ENCODE data around the gene DICER1. TPM values are rescaled to one million over a fixed set of nuclear protein-coding genes. Genes with fewer than 3 reads are reported as not detected.
"Not testable (repeated sequence)": the region's sequence is repeated elsewhere in the genome, so short reads cannot be mapped to it uniquely, and the experiment has no call there.

Gene DICER1
- total and polyA plus RNA-seq, 3 donors from 2014 or later = 31.7 to 111 (median 88.1) TPM

DNA sequence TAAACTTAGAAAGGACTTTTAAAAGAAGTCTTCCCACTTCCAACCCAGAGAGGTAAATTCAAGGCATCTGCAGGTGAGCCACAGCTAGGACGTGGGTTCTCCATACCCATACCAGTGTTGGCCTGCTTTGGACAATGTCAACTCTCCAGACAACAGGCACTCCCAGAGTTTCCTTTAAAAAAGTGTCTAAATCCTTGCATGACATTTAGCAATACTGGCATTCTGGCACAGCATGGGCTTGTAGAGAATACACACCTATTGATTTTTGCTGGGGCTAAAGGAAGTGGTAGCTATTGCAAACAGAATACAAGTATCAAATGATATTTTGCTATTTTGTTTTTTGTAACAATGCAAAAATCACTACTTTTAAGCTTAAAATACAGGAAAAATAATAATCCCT lies 25.8 kb upstream of the DICER1 start:
- Histone ChIP-seq H3K27me3 (no peaks in the 10 kb centered on the region), H3K4me1 (peaks cover 23% of the 10 kb centered on the region), H3K4me3 (no peak overlapping the region), H3K9me3 (no peaks in the 10 kb centered on the region), H3K36me3 (ENCODE audit: low read depth, missing control alignments) (no peaks in the 10 kb centered on the region), H3K27ac (peak overlapping the region in 1 of 2 donors; percentile 79)
- TF ChIP-seq, protein P1, sequence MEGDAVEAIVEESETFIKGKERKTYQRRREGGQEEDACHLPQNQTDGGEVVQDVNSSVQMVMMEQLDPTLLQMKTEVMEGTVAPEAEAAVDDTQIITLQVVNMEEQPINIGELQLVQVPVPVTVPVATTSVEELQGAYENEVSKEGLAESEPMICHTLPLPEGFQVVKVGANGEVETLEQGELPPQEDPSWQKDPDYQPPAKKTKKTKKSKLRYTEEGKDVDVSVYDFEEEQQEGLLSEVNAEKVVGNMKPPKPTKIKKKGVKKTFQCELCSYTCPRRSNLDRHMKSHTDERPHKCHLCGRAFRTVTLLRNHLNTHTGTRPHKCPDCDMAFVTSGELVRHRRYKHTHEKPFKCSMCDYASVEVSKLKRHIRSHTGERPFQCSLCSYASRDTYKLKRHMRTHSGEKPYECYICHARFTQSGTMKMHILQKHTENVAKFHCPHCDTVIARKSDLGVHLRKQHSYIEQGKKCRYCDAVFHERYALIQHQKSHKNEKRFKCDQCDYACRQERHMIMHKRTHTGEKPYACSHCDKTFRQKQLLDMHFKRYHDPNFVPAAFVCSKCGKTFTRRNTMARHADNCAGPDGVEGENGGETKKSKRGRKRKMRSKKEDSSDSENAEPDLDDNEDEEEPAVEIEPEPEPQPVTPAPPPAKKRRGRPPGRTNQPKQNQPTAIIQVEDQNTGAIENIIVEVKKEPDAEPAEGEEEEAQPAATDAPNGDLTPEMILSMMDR (IDR thresholded peaks at IDR 0.05) = no peak
- TF ChIP-seq POLR2A (IDR thresholded peaks at IDR 0.05) = no peak
- 92 to 97% methylated on average over 1 of the region's 1 CpG for WGBS, 2 donors
- DNase-seq = no peak
- intact Hi-C loops (cut with DNase I; ENCODE audit: low total_unique reads) = no loop called here

DNA sequence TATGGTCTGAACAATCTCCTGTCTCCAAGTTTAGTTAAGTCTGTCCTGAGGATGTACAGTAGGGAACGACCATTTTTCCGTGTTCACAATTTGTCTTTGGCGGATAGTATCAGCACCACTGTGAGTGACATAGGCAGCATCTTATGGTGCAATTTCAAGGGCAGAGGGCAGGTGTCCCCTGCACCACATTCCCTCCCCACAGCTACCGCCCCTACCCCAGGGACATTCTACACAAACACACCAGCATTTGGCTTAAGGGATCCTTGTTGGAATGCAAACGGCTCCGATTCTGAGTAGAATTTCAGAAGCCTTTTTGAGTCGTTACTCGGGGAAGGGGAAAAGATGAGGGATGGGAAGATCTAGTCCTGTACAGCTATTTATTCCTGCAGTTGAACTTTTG lies 25.1 kb upstream of the DICER1 start:
- intact Hi-C loops (cut with DNase I; ENCODE audit: low total_unique reads) = no loop called here
- no peaks in the 10 kb centered on the region for H3K9me3 ChIP-seq
- no peaks in the 10 kb centered on the region for H3K27me3 ChIP-seq
- no peak for TF ChIP-seq POLR2A (IDR thresholded peaks at IDR 0.05)
- TF ChIP-seq, protein P1 (IDR thresholded peaks at IDR 0.05) = no peak
- H3K36me3 ChIP-seq (ENCODE audit: low read depth, missing control alignments) = no peaks in the 10 kb centered on the region
- H3K27ac ChIP-seq = no peak overlapping the region
- H3K4me1 ChIP-seq = peaks cover 23% of the 10 kb centered on the region
- DNase-seq = no peak
- no peak overlapping the region for H3K4me3 ChIP-seq
- 82 to 84% methylated on average over 8 of the region's 8 CpGs for WGBS, 2 donors

DNA sequence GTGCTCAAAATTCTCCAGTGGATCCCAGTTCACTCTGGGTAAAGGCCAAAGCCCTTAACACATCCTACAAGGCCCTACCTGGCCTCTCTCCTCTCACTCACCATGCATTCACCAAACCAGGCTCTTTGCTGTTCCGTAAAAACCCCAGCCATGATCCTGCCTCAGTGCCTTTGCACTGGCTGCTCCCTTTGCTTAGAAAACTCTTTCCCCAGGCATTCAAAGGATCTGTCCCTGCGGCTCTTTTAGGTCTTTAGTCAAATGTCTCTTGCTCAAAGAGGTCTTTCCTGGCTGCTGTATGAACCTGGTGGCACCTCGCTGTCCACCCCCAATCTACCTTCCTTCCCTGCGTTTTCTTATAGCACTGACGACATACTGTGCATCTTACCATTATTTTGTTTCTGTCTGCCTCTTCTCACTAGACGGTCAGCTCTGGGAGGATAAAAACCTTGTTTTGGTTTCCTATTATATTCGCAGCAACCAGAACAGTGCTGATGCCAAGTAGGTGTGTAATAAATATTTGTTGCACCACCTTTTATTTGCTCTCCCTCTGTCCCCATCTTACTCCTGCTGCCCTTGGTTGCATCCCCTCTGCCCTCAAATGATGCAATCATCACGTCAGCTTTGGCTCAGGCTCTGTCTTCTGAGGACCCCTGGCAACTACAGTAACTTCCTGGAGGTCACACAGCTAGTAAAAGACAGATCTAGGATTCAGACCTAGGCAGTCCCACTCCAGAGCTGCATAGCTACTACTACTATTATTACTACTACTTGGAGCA lies 23.8 kb upstream of the DICER1 start:
- peaks cover 23% of the 10 kb centered on the region for H3K4me1 ChIP-seq

DNA sequence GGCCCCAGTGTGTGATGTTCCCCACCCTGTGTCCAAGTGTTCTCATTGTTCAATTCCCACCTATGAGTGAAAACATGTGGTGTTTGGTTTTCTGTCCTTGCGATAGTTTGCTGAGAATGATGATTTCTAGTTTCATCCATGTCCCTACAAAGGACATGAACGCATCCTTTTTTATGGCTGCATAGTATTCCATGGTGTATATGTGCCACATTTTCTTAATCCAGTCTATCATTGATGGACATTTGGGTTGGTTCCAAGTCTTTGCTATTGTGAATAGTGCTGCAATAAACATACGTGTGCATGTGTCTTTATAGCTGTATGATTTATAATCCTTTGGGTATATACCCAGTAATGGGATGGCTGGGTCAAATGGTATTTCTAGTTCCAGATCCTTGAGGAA lies 18.3 kb upstream of the DICER1 start:
- 93 to 100% methylated on average over 2 to 3 of the region's 3 CpGs for WGBS, 2 donors
- H3K9me3 ChIP-seq; H3K36me3 ChIP-seq (ENCODE audit: low read depth, missing control alignments); DNase-seq; H3K27ac ChIP-seq; intact Hi-C loops (cut with DNase I; ENCODE audit: low total_unique reads); H3K4me3 ChIP-seq; H3K4me1 ChIP-seq; H3K27me3 ChIP-seq: not testable (repeated sequence)

More for the DNA sequence above, 23.8 kb upstream of the DICER1 start:
- Histone ChIP-seq H3K27me3 (no peaks in the 10 kb centered on the region), H3K4me3 (no peak overlapping the region), H3K27ac (no peak overlapping the region), H3K9me3 (no peaks in the 10 kb centered on the region), H3K36me3 (ENCODE audit: low read depth, missing control alignments) (no peaks in the 10 kb centered on the region)
- DNase-seq = no peak
- 90 to 92% methylated on average over 8 of the region's 8 CpGs for WGBS, 2 donors
- TF ChIP-seq POLR2A (IDR thresholded peaks at IDR 0.05) = no peak
- TF ChIP-seq, protein P1 (IDR thresholded peaks at IDR 0.05) = no peak
- intact Hi-C loops (cut with DNase I; ENCODE audit: low total_unique reads) = no loop called here

DNA sequence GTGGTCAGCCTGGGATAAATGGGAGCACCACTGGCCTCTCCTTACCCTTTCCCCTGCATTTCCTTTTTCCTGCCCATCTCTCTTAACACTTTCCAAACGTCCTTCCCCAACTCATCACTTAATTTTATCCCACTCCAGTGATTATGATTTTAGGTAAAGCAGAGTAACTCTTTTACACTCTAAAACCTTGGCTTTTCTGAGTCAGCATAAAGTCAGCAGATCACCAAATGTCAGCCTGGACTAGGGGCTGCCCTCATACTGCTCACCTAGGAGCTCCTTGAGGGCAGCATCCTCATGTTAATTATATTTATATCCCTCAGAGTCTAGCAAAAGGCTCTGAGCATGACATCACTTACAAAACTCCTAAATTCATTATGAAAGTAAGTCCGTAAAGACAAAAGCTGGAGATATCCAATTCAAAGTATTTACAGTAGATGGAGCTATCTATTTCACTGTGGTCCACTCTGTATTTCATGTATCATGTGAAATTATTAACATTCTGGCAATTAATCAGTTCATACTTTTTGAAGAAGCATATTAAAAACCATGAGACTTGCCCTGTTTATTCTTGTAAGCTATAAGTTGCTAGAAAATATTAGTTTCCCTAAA lies 17.0 kb upstream of the DICER1 start:
- Histone ChIP-seq H3K27me3 (no peaks in the 10 kb centered on the region), H3K27ac (no peak overlapping the region), H3K4me1 (no peaks in the 10 kb centered on the region), H3K36me3 (ENCODE audit: low read depth, missing control alignments) (no peaks in the 10 kb centered on the region), H3K4me3 (no peak overlapping the region), H3K9me3 (no peaks in the 10 kb centered on the region)
- no peak for DNase-seq
- intact Hi-C loops (cut with DNase I; ENCODE audit: low total_unique reads) = no loop called here
- TF ChIP-seq, protein P1 (IDR thresholded peaks at IDR 0.05) = peak in 2 of 3 experiments; percentile 8 to 21
- no peak for TF ChIP-seq POLR2A (IDR thresholded peaks at IDR 0.05)
- WGBS, 2 donors = 28% methylated on average over 2 of the region's 2 CpGs
